ENCODE measurements around the gene AFF4. TPM values are rescaled to one million over a fixed set of nuclear protein-coding genes. Genes with fewer than 3 reads are reported as not detected.

The AFF4 gene
- total and polyA plus RNA-seq, 9 of the 15 experiments (the other 6 are each of a cell fraction or from before 2014, with no cell fraction given), result 1.7 to 25.8 (median 17.9) TPM

DNA sequence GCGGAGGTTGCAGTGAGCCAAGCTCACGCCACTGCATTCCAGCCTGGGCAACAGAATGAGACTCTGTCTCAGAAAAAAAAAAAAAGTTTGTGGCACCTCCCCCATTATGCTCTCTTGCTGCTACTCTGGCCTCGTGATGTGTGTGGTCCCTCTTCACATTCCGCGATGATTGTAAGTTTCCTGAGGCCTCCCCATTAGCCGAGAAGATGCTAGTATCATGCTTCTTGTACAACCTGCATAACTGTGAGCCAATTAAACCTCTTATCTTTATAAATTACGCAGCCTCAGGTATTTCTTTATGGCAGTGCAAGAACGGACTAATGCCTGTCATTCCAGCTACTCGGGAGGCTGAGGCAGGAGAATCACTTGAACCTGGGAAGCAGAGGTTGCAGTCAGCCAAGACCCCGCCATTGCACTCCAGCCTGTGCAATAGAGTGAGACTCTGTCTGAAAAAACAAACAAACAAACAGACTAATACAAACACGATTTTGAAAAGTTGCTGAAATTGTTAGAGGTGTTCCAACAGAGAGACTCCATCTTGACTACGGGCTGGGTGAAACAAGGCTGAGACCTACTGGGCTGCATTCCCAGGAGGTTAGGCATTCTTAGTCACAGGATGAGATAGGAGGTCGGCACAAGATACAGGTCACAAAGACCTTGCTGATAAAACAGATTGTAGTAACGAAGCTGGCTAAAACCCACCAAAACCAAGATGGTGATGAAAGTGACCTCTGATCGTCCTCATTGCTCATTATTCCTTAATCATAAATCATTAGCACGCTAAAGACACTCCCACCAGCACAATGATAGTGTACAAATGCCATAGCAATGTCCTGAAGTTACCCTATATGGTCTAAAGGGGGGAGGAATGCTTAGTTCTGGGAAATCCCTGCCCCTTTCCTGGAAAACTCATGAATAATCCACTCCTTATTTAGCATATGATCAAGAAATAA lies 8.3 kb upstream of the AFF4 start (continued):
- TF ChIP-seq, protein P1, sequence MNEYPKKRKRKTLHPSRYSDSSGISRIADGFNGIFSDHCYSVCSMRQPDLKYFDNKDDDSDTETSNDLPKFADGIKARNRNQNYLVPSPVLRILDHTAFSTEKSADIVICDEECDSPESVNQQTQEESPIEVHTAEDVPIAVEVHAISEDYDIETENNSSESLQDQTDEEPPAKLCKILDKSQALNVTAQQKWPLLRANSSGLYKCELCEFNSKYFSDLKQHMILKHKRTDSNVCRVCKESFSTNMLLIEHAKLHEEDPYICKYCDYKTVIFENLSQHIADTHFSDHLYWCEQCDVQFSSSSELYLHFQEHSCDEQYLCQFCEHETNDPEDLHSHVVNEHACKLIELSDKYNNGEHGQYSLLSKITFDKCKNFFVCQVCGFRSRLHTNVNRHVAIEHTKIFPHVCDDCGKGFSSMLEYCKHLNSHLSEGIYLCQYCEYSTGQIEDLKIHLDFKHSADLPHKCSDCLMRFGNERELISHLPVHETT (CRISPR knock-in tag; conservative IDR thresholded peaks at IDR 0.05 in 1 of 2, IDR thresholded peaks at IDR 0.05 in 1 of 2), result peak in 1 of 2 experiments; percentile 89; a peak in 2 of 4 replicates
- TF ChIP-seq ZNF551 (CRISPR knock-in tag; IDR thresholded peaks at IDR 0.05) (no peak), MTA2 (IDR thresholded peaks at IDR 0.05; ENCODE audit: low read depth) (no peak), TAF1 (IDR thresholded peaks at IDR 0.05; ENCODE audit: control insufficient read depth, extremely low read depth, insufficient read depth, low read length, severe bottlenecking) (no peak), FOXA1 (IDR thresholded peaks at IDR 0.05; ENCODE audit: borderline replicate concordance) (no peak), FUS (optimal IDR thresholded peaks at IDR 0.05; ENCODE audit: low read depth, low read length) (no peak), JUN (IDR thresholded peaks at IDR 0.05; ENCODE audit: borderline replicate concordance, low read depth, low read length) (0 out of 2 replicates have a peak, but pooled peaks have one; percentile 3), JUN (CRISPR knock-in tag; IDR thresholded peaks at IDR 0.05; ENCODE audit: borderline replicate concordance) (no peak), ZNF41 (CRISPR knock-in tag; conservative IDR thresholded peaks at IDR 0.05) (no peak), KAT8 (IDR thresholded peaks at IDR 0.05; ENCODE audit: low read depth) (no peak), ZNF143 (CRISPR knock-in tag; IDR thresholded peaks at IDR 0.05) (no peak), POU5F1 (IDR thresholded peaks at IDR 0.05; ENCODE audit: borderline replicate concordance, low read depth, low read length, partially characterized antibody) (no peak), SMAD1 (IDR thresholded peaks at IDR 0.05; ENCODE audit: low read depth, low read length, partially characterized antibody) (no peak), ZNF507 (tag; conservative IDR thresholded peaks at IDR 0.05) (no peak), SMAD2 (IDR thresholded peaks at IDR 0.05; ENCODE audit: low read depth, low read length) (no peak), HCFC1 (IDR thresholded peaks at IDR 0.05; ENCODE audit: low read depth, low read length) (no peak), MBD2 (IDR thresholded peaks at IDR 0.05; ENCODE audit: borderline replicate concordance, low read depth) (no peak), ZNF77 (CRISPR knock-in tag; IDR thresholded peaks at IDR 0.05) (no peak), TGIF2 (CRISPR knock-in tag; IDR thresholded peaks at IDR 0.05) (no peak), STAT5A (IDR thresholded peaks at IDR 0.05; ENCODE audit: borderline replicate concordance, low read length) (peak; percentile 99)
- TF ChIP-seq, protein P2, sequence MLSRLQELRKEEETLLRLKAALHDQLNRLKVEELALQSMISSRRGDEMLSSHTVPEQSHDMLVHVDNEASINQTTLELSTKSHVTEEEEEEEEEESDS (CRISPR knock-in tag; IDR thresholded peaks at IDR 0.05), result no peak
- TF ChIP-seq, protein P3, sequence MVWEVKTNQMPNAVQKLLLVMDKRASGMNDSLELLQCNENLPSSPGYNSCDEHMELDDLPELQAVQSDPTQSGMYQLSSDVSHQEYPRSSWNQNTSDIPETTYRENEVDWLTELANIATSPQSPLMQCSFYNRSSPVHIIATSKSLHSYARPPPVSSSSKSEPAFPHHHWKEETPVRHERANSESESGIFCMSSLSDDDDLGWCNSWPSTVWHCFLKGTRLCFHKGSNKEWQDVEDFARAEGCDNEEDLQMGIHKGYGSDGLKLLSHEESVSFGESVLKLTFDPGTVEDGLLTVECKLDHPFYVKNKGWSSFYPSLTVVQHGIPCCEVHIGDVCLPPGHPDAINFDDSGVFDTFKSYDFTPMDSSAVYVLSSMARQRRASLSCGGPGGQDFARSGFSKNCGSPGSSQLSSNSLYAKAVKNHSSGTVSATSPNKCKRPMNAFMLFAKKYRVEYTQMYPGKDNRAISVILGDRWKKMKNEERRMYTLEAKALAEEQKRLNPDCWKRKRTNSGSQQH (CRISPR knock-in tag; IDR thresholded peaks at IDR 0.05), result no peak
- TF ChIP-seq, protein P4, sequence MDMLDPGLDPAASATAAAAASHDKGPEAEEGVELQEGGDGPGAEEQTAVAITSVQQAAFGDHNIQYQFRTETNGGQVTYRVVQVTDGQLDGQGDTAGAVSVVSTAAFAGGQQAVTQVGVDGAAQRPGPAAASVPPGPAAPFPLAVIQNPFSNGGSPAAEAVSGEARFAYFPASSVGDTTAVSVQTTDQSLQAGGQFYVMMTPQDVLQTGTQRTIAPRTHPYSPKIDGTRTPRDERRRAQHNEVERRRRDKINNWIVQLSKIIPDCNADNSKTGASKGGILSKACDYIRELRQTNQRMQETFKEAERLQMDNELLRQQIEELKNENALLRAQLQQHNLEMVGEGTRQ (CRISPR knock-in tag; IDR thresholded peaks at IDR 0.05), result no peak

Data from K562 (cell line).